Natural killer cell (primary cell): ENCODE data around the gene UBN1. TPM values are rescaled to one million over a fixed set of nuclear protein-coding genes. Genes with fewer than 3 reads are reported as not detected.

ENCODE experiments used
- ATAC-seq, 3 donors: fragments of 150-1000 bp in 2 of 3; fragments of 200-7000 bp in 1 of 3; cut with Tn5 transposase; 1 replicate in 1 of 3; 2 replicates in 2 of 3; pipeline ENCODE4 v1.10.0; 2021; ENCODE audit warnings: mild to moderate bottlenecking in 2 of 3, moderate library complexity in 2 of 3
- DNase-seq, 2 donors: peaks; one replicate each; pipeline versions ENCODE4 v3.0.0 to v3.0.0-alpha.2; 2013 to 2021; ENCODE audit warnings: mixed read lengths in 1 of 2
- H3K27ac ChIP-seq: one replicate; pipeline ENCODE4 v1.5.1; 2013; ENCODE audit warnings: mild to moderate bottlenecking, low read length
- H3K27me3 ChIP-seq: one replicate; pipeline ENCODE4 v1.6.1; 2013; ENCODE audit warnings: low read length; ENCODE audit not compliant: control insufficient read depth, insufficient read depth
- H3K36me3 ChIP-seq: one replicate; pipeline ENCODE4 v1.6.1; 2013; ENCODE audit warnings: low read length; ENCODE audit not compliant: control insufficient read depth, insufficient read depth
- H3K4me1 ChIP-seq: one replicate; pipeline ENCODE4 v1.6.1; 2013; ENCODE audit warnings: low read length; ENCODE audit not compliant: control insufficient read depth, insufficient read depth
- H3K4me3 ChIP-seq: one replicate; pipeline ENCODE4 v1.5.1; 2013; ENCODE audit warnings: low read length
- H3K9me3 ChIP-seq: one replicate; pipeline ENCODE4 v1.6.1; 2013; ENCODE audit warnings: low read length; ENCODE audit not compliant: control insufficient read depth, insufficient read depth
- H3K27ac Mint-ChIP-seq, 2 donors: one replicate each; pipeline ENCODE4 v1.8.0; 2022; ENCODE audit warnings: mild to moderate bottlenecking in 2 of 2, mixed read lengths in 2 of 2, moderate library complexity in 1 of 2
- H3K27me3 Mint-ChIP-seq, 2 donors: one replicate each; pipeline ENCODE4 v1.8.0; 2022; ENCODE audit warnings: low read depth in 2 of 2, mixed read lengths in 2 of 2
- H3K36me3 Mint-ChIP-seq: one replicate; pipeline ENCODE4 v1.8.0; 2022; ENCODE audit warnings: mixed read lengths
- H3K4me1 Mint-ChIP-seq, 2 donors: one replicate each; pipeline ENCODE4 v1.8.0; 2022; ENCODE audit warnings: mixed read lengths in 2 of 2
- H3K4me3 Mint-ChIP-seq: one replicate; pipeline ENCODE4 v1.8.0; 2022; ENCODE audit warnings: mild to moderate bottlenecking, moderate library complexity, mixed read lengths
- H3K9me3 Mint-ChIP-seq, 2 donors: one replicate each; pipeline ENCODE4 v1.8.0; 2022; ENCODE audit warnings: mixed read lengths in 2 of 2
- WGBS: methylation state at CpG from one replicate; pipeline ENCODE4 v1.1.7; 2013; ENCODE audit warnings: missing lambda C conversion rate; ENCODE audit not compliant: insufficient coverage; 5-methylcytosine and 5-hydroxymethylcytosine counted together
- intact Hi-C: fragments of 100-400 bp; cut with micrococcal nuclease; formaldehyde crosslinking; loops from one replicate; pipeline ENCODE4 v1.14.2; 2022
- total RNA-seq, 4 donors: library from RNA; stranded (reverse); fragments of 120-200 nt in 1 of 4; gene quantifications; one replicate each; pipeline versions ENCODE4 v1.2.3 to v1.2.4, GENCODE V29; 2013 to 2022
- TF ChIP-seq, protein P1 (sequence below): fragments of 200-600 bp; IDR thresholded peaks from one replicate; pipeline ENCODE4 v1.8.0; 2022; ENCODE audit warnings: antibody characterized with exemption

The UBN1 gene
- total RNA-seq, 3 donors from 2014 or later (not counting 1 experiment from before 2014, with no cell fraction given), result 70.5 to 81.6 (median 79.9) TPM

DNA sequence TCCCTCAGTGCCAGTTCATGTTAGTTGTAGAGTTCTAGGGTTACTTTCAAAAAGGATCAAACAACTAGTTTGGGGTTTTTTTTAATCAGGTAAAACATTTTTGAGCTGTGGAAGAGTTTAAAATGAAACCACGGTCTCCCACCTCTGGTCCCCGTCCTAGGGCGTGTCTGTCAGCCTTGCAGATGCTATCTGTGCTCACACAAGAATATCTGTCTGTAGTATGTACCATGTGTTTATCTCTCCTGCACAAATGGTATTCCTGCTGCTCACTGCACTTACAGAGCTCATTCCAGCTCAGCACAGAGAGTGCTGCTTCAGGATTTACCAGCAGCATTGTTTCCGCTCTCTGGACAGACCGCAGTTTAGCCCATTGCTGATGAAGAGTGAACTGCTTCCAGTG lies 38.9 kb downstream of the UBN1 start:
- intact Hi-C loops, result no loop called here
- WGBS, result 95% methylated on average over 5 of the region's 5 CpGs
- Mint-ChIP-seq H3K9me3 (no peaks in the 10 kb centered on the region), H3K36me3 (peaks cover 23% of the 10 kb centered on the region), H3K4me3 (no peak overlapping the region), H3K4me1 (peaks cover 10 to 12% of the 10 kb centered on the region in 2 donors), H3K27ac (peak overlapping the region; percentile 57 to 76), H3K27me3 (no peaks in the 10 kb centered on the region)
- H3K27me3 ChIP-seq, result no peaks in the 10 kb centered on the region
- TF ChIP-seq, protein P1, sequence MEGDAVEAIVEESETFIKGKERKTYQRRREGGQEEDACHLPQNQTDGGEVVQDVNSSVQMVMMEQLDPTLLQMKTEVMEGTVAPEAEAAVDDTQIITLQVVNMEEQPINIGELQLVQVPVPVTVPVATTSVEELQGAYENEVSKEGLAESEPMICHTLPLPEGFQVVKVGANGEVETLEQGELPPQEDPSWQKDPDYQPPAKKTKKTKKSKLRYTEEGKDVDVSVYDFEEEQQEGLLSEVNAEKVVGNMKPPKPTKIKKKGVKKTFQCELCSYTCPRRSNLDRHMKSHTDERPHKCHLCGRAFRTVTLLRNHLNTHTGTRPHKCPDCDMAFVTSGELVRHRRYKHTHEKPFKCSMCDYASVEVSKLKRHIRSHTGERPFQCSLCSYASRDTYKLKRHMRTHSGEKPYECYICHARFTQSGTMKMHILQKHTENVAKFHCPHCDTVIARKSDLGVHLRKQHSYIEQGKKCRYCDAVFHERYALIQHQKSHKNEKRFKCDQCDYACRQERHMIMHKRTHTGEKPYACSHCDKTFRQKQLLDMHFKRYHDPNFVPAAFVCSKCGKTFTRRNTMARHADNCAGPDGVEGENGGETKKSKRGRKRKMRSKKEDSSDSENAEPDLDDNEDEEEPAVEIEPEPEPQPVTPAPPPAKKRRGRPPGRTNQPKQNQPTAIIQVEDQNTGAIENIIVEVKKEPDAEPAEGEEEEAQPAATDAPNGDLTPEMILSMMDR, result no peak
- H3K4me1 ChIP-seq, result no peaks in the 10 kb centered on the region
- no peak overlapping the region for H3K27ac ChIP-seq
- no peaks in the 10 kb centered on the region for H3K9me3 ChIP-seq
- H3K4me3 ChIP-seq, result no peak overlapping the region
- peaks cover 40% of the 10 kb centered on the region for H3K36me3 ChIP-seq
- DNase-seq (no peak), ATAC-seq (no peak)

DNA sequence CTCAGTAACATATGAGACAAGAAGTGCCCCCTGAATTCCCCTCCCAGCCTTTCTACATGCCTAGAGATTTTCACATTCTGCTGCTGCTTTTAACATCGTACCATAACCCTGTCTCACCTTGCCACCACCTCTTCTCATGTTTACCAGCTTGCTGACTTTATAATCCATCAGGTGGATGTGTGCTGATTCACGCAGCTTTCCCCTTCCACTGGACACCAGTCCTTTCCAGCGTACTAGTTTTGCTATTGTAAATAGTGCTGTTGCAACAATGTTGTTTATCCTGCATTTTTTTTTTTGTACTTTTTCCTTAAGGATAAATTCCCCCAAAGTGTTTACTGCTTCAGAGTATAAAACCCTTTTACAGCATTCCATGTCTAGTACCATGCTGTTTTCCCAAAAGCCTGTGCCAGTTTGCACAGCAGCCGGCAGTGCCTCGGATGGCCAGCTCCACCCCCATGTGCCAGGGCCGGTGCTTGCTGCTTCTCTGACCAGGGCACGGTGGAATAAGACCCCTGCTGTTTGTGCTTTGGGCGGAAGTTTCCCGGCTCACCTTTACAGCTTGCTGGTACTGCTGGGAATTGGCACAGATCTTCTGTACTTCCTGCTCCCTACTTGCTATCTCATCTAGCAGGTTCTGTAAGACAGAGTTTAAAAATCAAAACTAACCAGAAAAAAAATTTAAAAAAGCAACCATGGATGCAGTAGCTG lies 41.3 kb downstream of the UBN1 start:
- Mint-ChIP-seq H3K9me3 (no peaks in the 10 kb centered on the region), H3K27ac (peak overlapping the region; percentile 21 to 71), H3K4me1 (peaks cover 10 to 18% of the 10 kb centered on the region in 2 donors), H3K36me3 (peaks cover 23% of the 10 kb centered on the region), H3K27me3 (no peaks in the 10 kb centered on the region), H3K4me3 (no peak overlapping the region)
- ATAC-seq, result no peak
- H3K27me3 ChIP-seq, result no peaks in the 10 kb centered on the region
- no peaks in the 10 kb centered on the region for H3K9me3 ChIP-seq
- intact Hi-C loops, result no loop called here
- no peaks in the 10 kb centered on the region for H3K4me1 ChIP-seq
- TF ChIP-seq, protein P1, result no peak
- WGBS, result 96% methylated on average over 9 of the region's 9 CpGs
- no peak overlapping the region for H3K4me3 ChIP-seq
- no peak for DNase-seq
- no peak overlapping the region for H3K27ac ChIP-seq
- peaks cover 24% of the 10 kb centered on the region for H3K36me3 ChIP-seq

DNA sequence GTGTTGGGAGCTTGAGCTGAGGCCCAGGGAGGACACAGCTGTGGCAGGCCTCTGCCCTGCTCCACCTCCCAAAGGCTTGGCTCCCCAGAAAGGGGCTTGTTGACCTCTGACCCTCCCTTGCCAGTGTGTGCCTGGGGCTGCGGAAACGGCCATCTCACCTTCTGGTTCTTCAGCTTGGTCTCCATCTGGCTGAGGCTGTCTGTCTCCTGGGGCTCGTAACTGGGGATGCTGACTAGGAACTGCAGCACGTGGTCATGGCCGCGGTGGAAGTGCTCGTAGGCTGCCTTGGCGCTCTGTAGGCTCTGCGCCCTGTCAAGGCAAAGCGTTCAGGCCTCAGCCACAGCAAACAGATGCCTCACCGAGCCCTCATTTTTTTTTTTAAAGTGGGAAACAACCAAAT lies 42.7 kb downstream of the UBN1 start:
- Histone ChIP-seq H3K9me3 (no peaks in the 10 kb centered on the region), H3K4me3 (no peak overlapping the region), H3K36me3 (peaks cover 14% of the 10 kb centered on the region), H3K27me3 (no peaks in the 10 kb centered on the region), H3K4me1 (no peaks in the 10 kb centered on the region), H3K27ac (no peak overlapping the region)
- Mint-ChIP-seq H3K4me1 (peaks cover 10 to 16% of the 10 kb centered on the region in 2 donors), H3K27me3 (no peaks in the 10 kb centered on the region), H3K4me3 (no peak overlapping the region), H3K27ac (no peak overlapping the region), H3K36me3 (peaks cover 10% of the 10 kb centered on the region), H3K9me3 (no peaks in the 10 kb centered on the region)
- no peak for ATAC-seq
- no peak for DNase-seq
- 92% methylated on average over 10 of the region's 11 CpGs for WGBS
- TF ChIP-seq, protein P1, result no peak
- intact Hi-C loops, result no loop called here

DNA sequence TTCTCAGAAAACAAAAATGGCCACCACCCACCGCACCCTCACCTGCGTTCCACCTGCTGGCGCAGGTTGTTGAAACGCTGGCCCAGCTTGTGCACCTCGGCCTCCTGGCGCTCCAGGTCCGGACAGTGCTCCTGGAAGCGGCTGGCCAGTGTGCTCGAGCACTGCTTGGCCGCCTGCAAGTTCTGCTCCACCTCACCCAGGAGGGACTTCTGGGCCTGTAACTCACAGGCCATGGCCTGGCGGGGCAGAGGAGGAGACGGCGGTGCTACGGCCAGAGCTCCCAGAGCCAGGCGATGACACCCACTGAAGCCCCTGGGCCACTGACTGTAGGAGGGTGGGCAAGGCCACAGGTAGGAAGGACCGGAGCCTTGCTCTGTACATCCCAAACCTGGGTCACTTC lies 43.4 kb downstream of the UBN1 start:
- Mint-ChIP-seq H3K4me1 (peaks cover 8 to 10% of the 10 kb centered on the region in 2 donors), H3K4me3 (no peak overlapping the region), H3K27ac (no peak overlapping the region), H3K9me3 (no peaks in the 10 kb centered on the region), H3K36me3 (peaks cover 9% of the 10 kb centered on the region), H3K27me3 (no peaks in the 10 kb centered on the region)
- 98% methylated on average over 16 of the region's 16 CpGs for WGBS
- no peak overlapping the region for H3K4me3 ChIP-seq
- no peak for DNase-seq
- TF ChIP-seq, protein P1, result no peak
- H3K27ac ChIP-seq, result no peak overlapping the region
- intact Hi-C loops, result no loop called here
- no peaks in the 10 kb centered on the region for H3K27me3 ChIP-seq
- H3K36me3 ChIP-seq, result peaks cover 9% of the 10 kb centered on the region
- ATAC-seq, result no peak
- no peaks in the 10 kb centered on the region for H3K9me3 ChIP-seq
- no peaks in the 10 kb centered on the region for H3K4me1 ChIP-seq
